ENCODE measurements around the gene SEMA6D.

DNA sequence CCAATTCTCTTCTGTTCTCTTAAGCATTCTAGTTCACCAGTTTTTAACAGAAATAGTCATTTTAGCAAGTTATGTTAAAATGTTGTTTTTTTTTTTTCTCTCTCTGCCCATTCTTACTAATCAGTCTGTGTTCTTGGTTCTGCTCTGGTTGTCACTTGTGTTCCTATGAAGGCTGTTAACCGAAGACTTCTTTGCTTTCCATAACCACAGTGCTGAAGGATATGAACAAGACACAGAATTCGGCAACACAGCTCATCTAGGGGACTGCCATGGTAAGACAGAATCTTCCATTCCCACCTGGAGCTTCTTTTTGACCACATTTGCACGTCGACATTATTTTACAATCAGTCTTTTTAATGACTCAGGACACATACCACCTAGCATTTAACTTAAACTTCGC lies 49.1 kb downstream of the SEMA6D start:
- TF ChIP-seq CTCF (IDR thresholded peaks at IDR 0.05) (no peak), POLR2AphosphoS5 (IDR thresholded peaks at IDR 0.05; ENCODE audit: low read depth, low read length) (no peak)
- TF ChIP-seq, protein P1, sequence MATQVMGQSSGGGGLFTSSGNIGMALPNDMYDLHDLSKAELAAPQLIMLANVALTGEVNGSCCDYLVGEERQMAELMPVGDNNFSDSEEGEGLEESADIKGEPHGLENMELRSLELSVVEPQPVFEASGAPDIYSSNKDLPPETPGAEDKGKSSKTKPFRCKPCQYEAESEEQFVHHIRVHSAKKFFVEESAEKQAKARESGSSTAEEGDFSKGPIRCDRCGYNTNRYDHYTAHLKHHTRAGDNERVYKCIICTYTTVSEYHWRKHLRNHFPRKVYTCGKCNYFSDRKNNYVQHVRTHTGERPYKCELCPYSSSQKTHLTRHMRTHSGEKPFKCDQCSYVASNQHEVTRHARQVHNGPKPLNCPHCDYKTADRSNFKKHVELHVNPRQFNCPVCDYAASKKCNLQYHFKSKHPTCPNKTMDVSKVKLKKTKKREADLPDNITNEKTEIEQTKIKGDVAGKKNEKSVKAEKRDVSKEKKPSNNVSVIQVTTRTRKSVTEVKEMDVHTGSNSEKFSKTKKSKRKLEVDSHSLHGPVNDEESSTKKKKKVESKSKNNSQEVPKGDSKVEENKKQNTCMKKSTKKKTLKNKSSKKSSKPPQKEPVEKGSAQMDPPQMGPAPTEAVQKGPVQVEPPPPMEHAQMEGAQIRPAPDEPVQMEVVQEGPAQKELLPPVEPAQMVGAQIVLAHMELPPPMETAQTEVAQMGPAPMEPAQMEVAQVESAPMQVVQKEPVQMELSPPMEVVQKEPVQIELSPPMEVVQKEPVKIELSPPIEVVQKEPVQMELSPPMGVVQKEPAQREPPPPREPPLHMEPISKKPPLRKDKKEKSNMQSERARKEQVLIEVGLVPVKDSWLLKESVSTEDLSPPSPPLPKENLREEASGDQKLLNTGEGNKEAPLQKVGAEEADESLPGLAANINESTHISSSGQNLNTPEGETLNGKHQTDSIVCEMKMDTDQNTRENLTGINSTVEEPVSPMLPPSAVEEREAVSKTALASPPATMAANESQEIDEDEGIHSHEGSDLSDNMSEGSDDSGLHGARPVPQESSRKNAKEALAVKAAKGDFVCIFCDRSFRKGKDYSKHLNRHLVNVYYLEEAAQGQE (IDR thresholded peaks at IDR 0.05; ENCODE audit: insufficient read depth in 1 of 2, low read depth in 2 of 2, low read length in 1 of 2): no peak

All from Panc1 (cell line).